Lung (tissue), 16 donors: ENCODE measurements around the gene TTC19. TPM values are rescaled to one million over a fixed set of nuclear protein-coding genes. Genes with fewer than 3 reads are reported as not detected.

ENCODE experiments used
- ATAC-seq: fragments of 200-7000 bp; cut with Tn5 transposase; one replicate; pipeline ENCODE4 v1.9.1; 2020; ENCODE audit warnings: moderate number of reproducible peaks; ENCODE audit not compliant: insufficient read depth, low FRiP score
- DNase-seq, 3 donors: peaks; one replicate each; pipeline ENCODE4 v3.0.0-alpha.2; 2013 to 2017
- H3K27ac ChIP-seq, 2 donors: one replicate each; pipeline ENCODE4 v1.5.1; 2013; ENCODE audit warnings: mild to moderate bottlenecking in 2 of 2, moderate library complexity in 2 of 2, control low read depth in 1 of 2, inconsistent platforms in 1 of 2, low read depth in 1 of 2, low read length in 1 of 2
- H3K27me3 ChIP-seq, 3 donors: one replicate each; pipeline ENCODE4 v1.5.1; 2013; ENCODE audit warnings: low read length in 2 of 3; ENCODE audit not compliant: control insufficient read depth in 3 of 3, insufficient read depth in 3 of 3
- H3K36me3 ChIP-seq, 4 donors: one replicate each; pipeline ENCODE4 v1.5.1; 2013; ENCODE audit warnings: low read length in 4 of 4, mild to moderate bottlenecking in 1 of 4, moderate library complexity in 1 of 4; ENCODE audit not compliant: control insufficient read depth in 4 of 4, insufficient read depth in 4 of 4
- H3K4me1 ChIP-seq, 5 donors: one replicate each; pipeline ENCODE4 v1.5.1; 2013; ENCODE audit warnings: low read length in 5 of 5, mild to moderate bottlenecking in 2 of 5, moderate library complexity in 1 of 5; ENCODE audit not compliant: control insufficient read depth in 5 of 5, insufficient read depth in 5 of 5
- H3K4me3 ChIP-seq: one replicate; pipeline ENCODE4 v1.5.1; 2013; ENCODE audit warnings: mild to moderate bottlenecking, control low read depth, moderate library complexity
- H3K9ac ChIP-seq, 2 donors: one replicate each; pipeline ENCODE4 v1.5.1; 2013; ENCODE audit warnings: low read length in 2 of 2, control low read depth in 1 of 2; ENCODE audit not compliant: insufficient read depth in 1 of 2
- H3K9me3 ChIP-seq, 4 donors: one replicate each; pipeline ENCODE4 v1.5.1; 2013; ENCODE audit warnings: low read length in 3 of 4, mild to moderate bottlenecking in 1 of 4, moderate library complexity in 1 of 4; ENCODE audit not compliant: control insufficient read depth in 4 of 4, insufficient read depth in 3 of 4
- WGBS, 2 donors: extraction: QIAGEN DNeasy Blood & Tissue Kit; methylation state at CpG; one replicate each; pipeline ENCODE4 v1.1.7; 2013; 5-methylcytosine and 5-hydroxymethylcytosine counted together
- long read RNA-seq, 5 donors: transcript quantifications; one replicate each; lab custom pipeline, GENCODE V29; 2026
- polyA plus RNA-seq, 2 donors: library from polyadenylated mRNA; stranded (reverse); fragments of 200-250 nt; gene quantifications; one replicate each; pipeline ENCODE4 v1.2.1, GENCODE V29; 2013
- total RNA-seq, 2 donors: library from RNA; depleted of rRNA in 1 of 2; stranded (reverse); fragments of >200 nt in 1 of 2; gene quantifications; one replicate each; pipeline ENCODE4 v1.2.1, GENCODE V29; 2014 to 2021
- TF ChIP-seq, protein P1 (sequence below): IDR thresholded peaks from 2 replicates; pipeline ENCODE4 v1.5.1; 2012; ENCODE audit warnings: mild to moderate bottlenecking; ENCODE audit errors: control extremely low read depth, extremely low read depth
- donor health status: control.
- donor health status: control.
- donor health status: Bipolar disorder and iron deficiency.
- donor health status: healthy.
- donor health status: DM: yes; HTN: yes; CAD: no.

TTC19 gene, protein sequence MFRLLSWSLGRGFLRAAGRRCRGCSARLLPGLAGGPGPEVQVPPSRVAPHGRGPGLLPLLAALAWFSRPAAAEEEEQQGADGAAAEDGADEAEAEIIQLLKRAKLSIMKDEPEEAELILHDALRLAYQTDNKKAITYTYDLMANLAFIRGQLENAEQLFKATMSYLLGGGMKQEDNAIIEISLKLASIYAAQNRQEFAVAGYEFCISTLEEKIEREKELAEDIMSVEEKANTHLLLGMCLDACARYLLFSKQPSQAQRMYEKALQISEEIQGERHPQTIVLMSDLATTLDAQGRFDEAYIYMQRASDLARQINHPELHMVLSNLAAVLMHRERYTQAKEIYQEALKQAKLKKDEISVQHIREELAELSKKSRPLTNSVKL
- total RNA-seq, result 10 to 100 TPM; 51.1 to 80.1 TPM
- polyA plus RNA-seq, result 10 to 100 TPM; 19.1 to 19.5 TPM
- long read RNA-seq, donor 1, transcript TTC19-201 (10 exons, 3,002 nt), result major isoform, 9 of 213 reads
- long read RNA-seq, donor 1, partial matches to known transcripts, result 196 of 213 reads
- long read RNA-seq, donor 1, other reads (novel, unspliced or antisense), result 6 of 213 reads
- long read RNA-seq, donor 2, partial matches to known transcripts, result 0 of 4 reads
- long read RNA-seq, donor 2, other reads (novel, unspliced or antisense), result 0 of 4 reads
- long read RNA-seq, donor 3, partial matches to known transcripts, result 6 of 42 reads
- long read RNA-seq, donor 3, other reads (novel, unspliced or antisense), result 30 of 42 reads
- long read RNA-seq, donor 4, partial matches to known transcripts, result 0 of 3 reads
- long read RNA-seq, donor 4, other reads (novel, unspliced or antisense), result 0 of 3 reads
- long read RNA-seq, donor 5, transcript TTC19-201 (10 exons, 3,002 nt), result major isoform, 10 of 13 reads
- long read RNA-seq, donor 5, partial matches to known transcripts, result 0 of 13 reads
- long read RNA-seq, donor 5, other reads (novel, unspliced or antisense), result 0 of 13 reads

DNA sequence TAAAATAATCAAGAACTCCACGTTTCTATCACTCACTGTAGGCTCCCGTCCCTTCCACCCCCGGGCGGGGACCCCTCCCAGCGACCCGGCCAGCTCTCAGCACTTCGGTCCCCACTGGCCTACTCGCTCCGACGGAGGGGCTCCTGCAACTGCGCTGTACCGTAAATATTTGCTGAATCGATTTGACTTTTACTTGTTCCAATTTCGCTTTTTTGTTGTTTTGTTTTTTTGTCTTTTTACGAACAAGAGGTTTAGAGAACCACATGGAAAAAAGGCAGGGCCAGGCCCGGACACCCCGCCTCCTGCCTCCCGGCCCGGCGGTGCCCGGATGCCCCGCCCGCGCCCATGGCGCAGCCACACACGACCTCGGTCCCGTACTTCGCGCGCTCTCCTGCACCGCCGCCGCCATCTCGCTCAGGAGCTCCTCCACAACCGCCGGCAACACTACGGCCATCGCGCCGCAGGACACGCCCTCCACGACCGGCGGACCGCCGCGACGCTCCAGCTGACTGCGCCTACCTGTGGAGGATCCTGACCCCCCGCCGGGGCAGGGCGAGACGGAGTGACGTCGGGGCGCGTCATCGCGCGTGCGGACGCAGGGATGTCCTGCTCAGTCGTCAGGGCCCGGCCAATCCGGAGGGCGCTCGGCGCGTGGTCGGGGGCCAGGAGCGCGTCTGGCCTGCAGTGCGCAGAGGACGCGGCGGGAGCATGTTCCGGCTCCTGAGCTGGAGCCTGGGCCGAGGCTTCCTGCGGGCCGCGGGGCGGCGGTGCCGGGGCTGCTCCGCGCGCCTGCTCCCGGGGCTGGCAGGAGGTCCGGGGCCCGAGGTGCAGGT lies at the start of gene TTC19, which contains the start of gene ZSWIM7:
Gene TTC19 (plus strand): TSS at position 684 of the 833 bp plus-strand sequence. CDS start 25 bp downstream, at position 709.
Gene ZSWIM7 (minus strand): TSS at position 564 of the 833 bp plus-strand sequence. CDS start 110 bp downstream, at position 454.
- peak within 1 kb of the TSS; percentile 88 to 98 for H3K27ac ChIP-seq
- H3K4me1 ChIP-seq, result peaks cover 2 to 16% (median 11%) of the 10 kb centered on the region in 5 donors
- TF ChIP-seq, protein P1, sequence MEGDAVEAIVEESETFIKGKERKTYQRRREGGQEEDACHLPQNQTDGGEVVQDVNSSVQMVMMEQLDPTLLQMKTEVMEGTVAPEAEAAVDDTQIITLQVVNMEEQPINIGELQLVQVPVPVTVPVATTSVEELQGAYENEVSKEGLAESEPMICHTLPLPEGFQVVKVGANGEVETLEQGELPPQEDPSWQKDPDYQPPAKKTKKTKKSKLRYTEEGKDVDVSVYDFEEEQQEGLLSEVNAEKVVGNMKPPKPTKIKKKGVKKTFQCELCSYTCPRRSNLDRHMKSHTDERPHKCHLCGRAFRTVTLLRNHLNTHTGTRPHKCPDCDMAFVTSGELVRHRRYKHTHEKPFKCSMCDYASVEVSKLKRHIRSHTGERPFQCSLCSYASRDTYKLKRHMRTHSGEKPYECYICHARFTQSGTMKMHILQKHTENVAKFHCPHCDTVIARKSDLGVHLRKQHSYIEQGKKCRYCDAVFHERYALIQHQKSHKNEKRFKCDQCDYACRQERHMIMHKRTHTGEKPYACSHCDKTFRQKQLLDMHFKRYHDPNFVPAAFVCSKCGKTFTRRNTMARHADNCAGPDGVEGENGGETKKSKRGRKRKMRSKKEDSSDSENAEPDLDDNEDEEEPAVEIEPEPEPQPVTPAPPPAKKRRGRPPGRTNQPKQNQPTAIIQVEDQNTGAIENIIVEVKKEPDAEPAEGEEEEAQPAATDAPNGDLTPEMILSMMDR, result peak; percentile 4
- H3K36me3 ChIP-seq, result peaks cover 11 to 37% (median 24%) of the 10 kb centered on the region in 4 donors
- peak within 1 kb of the TSS; percentile 91 to 94 for H3K9ac ChIP-seq
- H3K4me3 ChIP-seq, result peak within 1 kb of the TSS; percentile 93
- H3K9me3 ChIP-seq, result peaks cover 0 to 2% (median 0%) of the 10 kb centered on the region in 4 donors
- DNase-seq (peak; percentile 96 to 98 (median 97)), ATAC-seq (peak; percentile 96)
- 0% methylated on average over 77 to 91 of the region's 91 CpGs for WGBS, 2 donors
- no peaks in the 10 kb centered on the region for H3K27me3 ChIP-seq

DNA sequence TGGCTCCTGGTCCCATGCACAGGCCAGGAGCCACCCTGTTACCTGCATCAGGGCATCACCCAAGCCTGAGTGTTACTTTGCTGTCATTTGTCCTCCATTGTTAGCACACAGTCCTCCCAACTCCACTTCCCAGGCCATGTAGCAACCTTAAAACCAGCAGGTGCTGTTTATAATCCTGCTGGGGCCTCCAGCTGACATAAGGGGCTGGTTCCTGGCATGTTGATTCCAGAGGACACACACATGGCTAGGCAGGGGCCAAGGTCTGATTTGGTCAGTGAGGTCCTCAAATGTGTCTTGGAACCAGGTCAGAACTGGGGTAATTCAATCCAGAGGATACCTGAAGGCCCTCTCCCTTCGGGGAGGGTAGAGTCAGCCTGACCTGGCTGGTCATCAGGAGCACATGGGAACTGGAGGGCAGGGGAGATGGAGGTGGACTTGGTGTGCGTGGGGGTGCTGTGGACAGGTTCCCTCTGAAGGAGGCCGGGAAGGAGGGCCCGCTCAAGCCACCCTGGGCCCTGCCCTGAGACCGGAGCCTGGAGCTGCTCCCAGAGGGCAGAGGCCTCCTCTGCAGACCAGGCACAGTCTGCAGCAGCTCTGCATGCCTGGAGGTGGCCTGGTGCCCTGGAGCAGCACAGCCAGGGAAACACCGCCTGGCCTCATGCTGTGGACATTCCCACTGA lies 48.1 kb upstream of the TTC19 start:
- no peak for DNase-seq
- no peak for ATAC-seq
- whole genome bisulfite sequencing, 2 donors, result 94 to 95% methylated on average over 6 of the region's 6 CpGs
- no peaks in the 10 kb centered on the region for H3K36me3 ChIP-seq
- no peaks in the 10 kb centered on the region for H3K27me3 ChIP-seq
- H3K4me1 ChIP-seq, result peaks cover 0 to 8% (median 0%) of the 10 kb centered on the region in 5 donors
- H3K9ac ChIP-seq, result no peak overlapping the region
- TF ChIP-seq, protein P1, result no peak
- H3K4me3 ChIP-seq, result no peak overlapping the region
- H3K9me3 ChIP-seq, result peaks cover 0 to 1% (median 0%) of the 10 kb centered on the region in 4 donors
- H3K27ac ChIP-seq, result no peak overlapping the region

DNA sequence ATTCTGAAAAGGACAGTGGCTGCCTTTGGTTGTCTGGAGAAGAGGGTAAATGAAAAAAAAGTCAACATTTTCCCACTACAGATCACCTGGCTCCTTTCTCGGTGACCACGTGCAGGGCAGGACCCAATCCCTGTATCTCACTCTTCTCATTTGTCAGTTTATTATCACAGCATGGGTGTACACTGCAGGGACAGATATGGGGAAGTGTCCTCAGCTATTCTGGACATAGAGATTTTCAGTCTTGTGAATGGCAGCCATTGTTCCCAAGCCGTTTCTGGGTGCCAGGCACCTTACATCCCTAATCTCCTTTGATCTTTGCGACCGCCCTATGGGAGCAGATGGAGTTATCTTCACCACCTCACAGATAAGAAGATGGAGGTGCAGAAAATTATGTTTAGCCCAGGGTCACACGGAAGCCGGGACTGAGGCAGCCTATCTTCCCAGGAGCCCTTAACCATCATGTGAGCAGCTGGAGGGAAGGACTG lies 47.5 kb upstream of the TTC19 start:
- Histone ChIP-seq H3K9ac (no peak overlapping the region), H3K4me3 (no peak overlapping the region), H3K9me3 (peaks cover 0 to 1% (median 0%) of the 10 kb centered on the region in 4 donors), H3K36me3 (no peaks in the 10 kb centered on the region), H3K4me1 (peaks cover 0 to 4% (median 0%) of the 10 kb centered on the region in 5 donors), H3K27ac (no peak overlapping the region), H3K27me3 (no peaks in the 10 kb centered on the region)
- ATAC-seq (no peak), DNase-seq (no peak)
- 93 to 94% methylated on average over 7 of the region's 7 CpGs for WGBS, 2 donors
- TF ChIP-seq, protein P1, result no peak
